ENCODE data around the gene SIM2. TPM values are rescaled to one million over a fixed set of nuclear protein-coding genes. Genes with fewer than 3 reads are reported as not detected.

Gene SIM2
- total and polyA plus RNA-seq, 2 of the 13 experiments (the other 11 are each of a cell fraction or from before 2014, with no cell fraction given) = 0.36 to 0.53 TPM

GRCh38 chr21:36692114-36692834 is 6.6 kb upstream of the SIM2 start:
- POLR2A ChIA-PET = no interaction called here
- H2AFZ ChIP-seq (ENCODE audit: low read length) = no peak overlapping the region
- no peak overlapping the region for H3K27ac ChIP-seq (ENCODE audit: extremely low read length, insufficient read depth, low read length)
- 0 out of 2 replicates have a peak, but pooled peaks cover 2% of the 10 kb centered on the region for H4K20me1 ChIP-seq (ENCODE audit: insufficient read depth, low read length)
- H3K9ac ChIP-seq (ENCODE audit: insufficient read depth, low read depth, low read length) = no peak overlapping the region
- CTCF ChIA-PET (ENCODE audit: low intra/inter-chr PET ratio, low total read pairs) = no interaction called here
- TF ChIP-seq TEF (CRISPR knock-in tag; IDR thresholded peaks at IDR 0.05) (no peak), ZNF367 (CRISPR knock-in tag; IDR thresholded peaks at IDR 0.05; ENCODE audit: borderline replicate concordance) (no peak), CREB1 (IDR thresholded peaks at IDR 0.05) (no peak), CREB1 (CRISPR knock-in tag; IDR thresholded peaks at IDR 0.05) (no peak), ESRRA (CRISPR knock-in tag; IDR thresholded peaks at IDR 0.05; ENCODE audit: low read depth) (no peak), ZKSCAN8 (CRISPR knock-in tag; IDR thresholded peaks at IDR 0.05; ENCODE audit: borderline replicate concordance) (no peak), RFX3 (CRISPR knock-in tag; IDR thresholded peaks at IDR 0.05) (no peak), ZNF703 (CRISPR knock-in tag; IDR thresholded peaks at IDR 0.05; ENCODE audit: borderline replicate concordance) (no peak), ATAD3A (CRISPR knock-in tag; IDR thresholded peaks at IDR 0.05) (no peak), ZNF749 (CRISPR knock-in tag; IDR thresholded peaks at IDR 0.05; ENCODE audit: borderline replicate concordance) (no peak), YY1 (IDR thresholded peaks at IDR 0.05; ENCODE audit: insufficient read depth, insufficient replicate concordance, low read depth, low read length) (no peak), CBX2 (IDR thresholded peaks at IDR 0.05; ENCODE audit: low read depth, low read length) (0 out of 2 replicates have a peak, but pooled peaks have one; percentile 52), CBX2 (CRISPR knock-in tag; IDR thresholded peaks at IDR 0.05; ENCODE audit: low read depth) (no peak), RNF2 (conservative IDR thresholded peaks at IDR 0.05; ENCODE audit: low read depth) (0 out of 2 replicates have a peak, but pooled peaks have one; percentile 42), FOXK2 (IDR thresholded peaks at IDR 0.05) (no peak), ZXDC (CRISPR knock-in tag; IDR thresholded peaks at IDR 0.05) (no peak), NBN (conservative IDR thresholded peaks at IDR 0.05) (no peak), ZNF326 (CRISPR knock-in tag; IDR thresholded peaks at IDR 0.05; ENCODE audit: borderline replicate concordance) (no peak), ZNF564 (CRISPR knock-in tag; IDR thresholded peaks at IDR 0.05) (no peak)
- TF ChIP-seq, protein P1, sequence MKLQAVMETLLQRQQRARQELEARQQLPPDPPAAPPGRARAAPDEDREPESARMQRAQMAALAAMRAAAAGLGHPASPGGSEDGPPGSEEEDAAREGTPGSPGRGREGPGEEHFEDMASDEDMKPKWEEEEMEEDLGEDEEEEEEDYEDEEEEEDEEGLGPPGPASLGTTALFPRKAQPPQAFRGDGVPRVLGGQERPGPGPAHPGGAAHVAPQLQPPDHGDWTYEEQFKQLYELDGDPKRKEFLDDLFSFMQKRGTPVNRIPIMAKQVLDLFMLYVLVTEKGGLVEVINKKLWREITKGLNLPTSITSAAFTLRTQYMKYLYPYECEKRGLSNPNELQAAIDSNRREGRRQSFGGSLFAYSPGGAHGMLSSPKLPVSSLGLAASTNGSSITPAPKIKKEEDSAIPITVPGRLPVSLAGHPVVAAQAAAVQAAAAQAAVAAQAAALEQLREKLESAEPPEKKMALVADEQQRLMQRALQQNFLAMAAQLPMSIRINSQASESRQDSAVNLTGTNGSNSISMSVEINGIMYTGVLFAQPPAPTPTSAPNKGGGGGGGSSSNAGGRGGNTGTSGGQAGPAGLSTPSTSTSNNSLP (IDR thresholded peaks at IDR 0.05; ENCODE audit: low read depth, low read length) = no peak
- in situ Hi-C loops (cut with HindIII; ENCODE audit: extremely low pct_ligation_motif_present, low pct_unique_long_range_greater_than_20kb) (no loop called here), intact Hi-C loops (cut with micrococcal nuclease; ENCODE audit: unreplicated experiment) (no loop called here)
- no TSS peak for BruUV-seq (replicated peaks)
- H3K79me2 ChIP-seq (ENCODE audit: insufficient read depth, low read length) = no peaks in the 10 kb centered on the region
- H3K9me3 ChIP-seq (ENCODE audit: low read length) = no peaks in the 10 kb centered on the region
- H3K4me3 ChIP-seq (replicated peaks in 1 of 3; ENCODE audit: insufficient read depth in 1 of 3, low read depth in 2 of 3, low read length in 3 of 3) = no peak overlapping the region
- H3K36me3 ChIP-seq (replicated peaks in 1 of 2; ENCODE audit: control insufficient read depth in 1 of 2, insufficient read depth in 2 of 2, low read length in 2 of 2) = no peaks in the 10 kb centered on the region
- no peaks in the 10 kb centered on the region for H3K4me1 ChIP-seq (ENCODE audit: insufficient read depth, low read length)
- WGBS (ENCODE audit: low lambda C conversion rate) = 57% methylated on average over 29 of the region's 34 CpGs
- no peak overlapping the region for H3K4me2 ChIP-seq (ENCODE audit: low read depth, low read length)
- peaks cover 5 to 96% of the 10 kb centered on the region in 2 experiments for H3K27me3 ChIP-seq (ENCODE audit: control insufficient read depth in 1 of 2, insufficient read depth in 2 of 2, low read length in 2 of 2)
- DNase-seq (ENCODE audit: low spot score) (no peak), FAIRE-seq (no peak), ATAC-seq (no peak)

Data from HepG2 (cell line).